Eye (tissue), 1 donor: Measurements from ENCODE around the gene DTNBP1.

Experiments used
- DNase-seq: peaks from one replicate; pipeline ENCODE4 v3.0.0-alpha.2; 2015

The DTNBP1 gene

GRCh38 chr6:15473741-15474161 lies 189.1 kb downstream of the DTNBP1 start:
- DNase-seq, result no peak

- no peak for DNase-seq
Measured at GRCh38 chr6:15473174-15473573, 189.7 kb downstream of the DTNBP1 start.
